HL-60/S4 (cell line): ENCODE data around the gene PARD3B.

ENCODE experiments used
- in situ Hi-C: fragments of 300-500 bp; cut with MboI; formaldehyde crosslinking; loops from 2 replicates; pipeline ENCODE4 v1.14.3; 2022; ENCODE audit warnings: low sequenced_read_pairs

PARD3B gene

GRCh38 chr2:205169012-205169411, 623.7 kb downstream of the PARD3B start:
- in situ Hi-C loops, result no loop called here

GRCh38 chr2:205169464-205169863, 624.2 kb downstream of the PARD3B start:
- in situ Hi-C loops, result no loop called here

DNA sequence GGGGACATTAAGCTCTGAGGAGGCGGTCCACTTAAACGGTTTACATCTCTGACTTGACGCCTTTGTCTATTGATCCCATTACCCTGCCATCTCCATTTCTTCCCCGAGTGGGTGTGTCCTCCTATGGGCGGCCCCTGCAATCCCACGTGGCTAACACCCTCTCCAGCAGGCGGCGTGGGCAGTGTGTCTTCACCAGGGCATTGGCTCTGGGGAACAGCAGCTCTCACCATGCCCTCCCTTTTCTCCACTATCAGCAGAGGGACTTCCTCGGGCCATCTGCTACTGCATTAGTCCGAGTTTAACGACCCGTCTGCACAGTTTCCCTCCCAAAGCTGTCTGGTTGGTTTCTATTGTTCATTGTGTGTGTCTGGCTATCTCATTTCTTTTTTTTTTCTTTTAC, 625.1 kb downstream of the PARD3B start:
- in situ Hi-C loops, result no loop called here

DNA sequence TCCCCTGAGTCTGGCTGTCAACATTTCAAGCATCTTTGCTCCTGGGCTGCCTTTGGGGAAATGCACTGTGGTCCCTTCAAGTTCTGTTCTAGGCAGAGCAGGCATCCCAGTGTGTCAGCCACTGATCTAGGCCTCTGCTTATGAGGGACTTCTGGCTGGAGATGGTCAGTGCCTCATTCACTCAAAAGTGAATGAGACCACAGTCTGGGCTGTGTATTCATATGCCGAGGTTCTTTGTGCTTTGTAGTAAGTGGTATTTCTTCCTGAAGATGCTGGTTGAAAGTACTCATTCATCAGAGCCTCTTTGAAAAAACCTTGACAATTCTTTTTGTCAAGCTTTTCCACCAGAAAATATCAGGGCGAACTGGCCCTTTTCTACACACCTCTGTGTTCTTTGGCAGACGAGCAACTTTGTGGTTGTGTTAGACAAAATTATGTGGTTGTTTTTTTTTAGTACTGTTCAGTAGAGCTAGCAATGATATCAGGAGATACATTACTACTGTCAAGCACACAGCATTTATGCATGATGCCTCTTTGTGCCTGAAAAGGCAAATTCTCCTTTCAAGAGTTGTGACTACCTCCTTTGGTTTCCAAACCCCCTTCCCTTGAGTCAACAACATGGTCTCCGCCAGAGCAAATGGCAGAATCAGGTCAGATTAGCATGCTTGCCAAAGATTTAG, 626.1 kb downstream of the PARD3B start:
- in situ Hi-C loops, result no loop called here

DNA sequence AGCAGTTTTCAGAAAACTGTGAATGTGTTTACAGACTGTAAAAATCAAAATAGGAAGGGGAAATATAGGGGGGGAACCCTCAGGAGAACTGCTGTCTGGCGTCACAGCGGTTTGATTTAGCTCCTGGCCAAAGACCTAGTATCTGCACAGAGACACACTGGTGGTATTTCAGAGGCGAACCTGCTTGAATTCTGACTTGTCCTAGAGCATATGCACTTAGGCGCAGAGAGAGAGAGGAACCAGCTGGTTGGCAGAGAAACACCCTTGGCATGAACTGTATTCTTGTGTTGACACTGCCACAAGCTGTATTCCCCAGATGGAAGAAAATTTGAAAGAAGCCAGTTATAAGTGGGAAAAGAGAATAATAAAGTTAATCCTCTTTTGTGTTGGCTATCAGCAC, 630.6 kb downstream of the PARD3B start:
- in situ Hi-C loops, result no loop called here

DNA sequence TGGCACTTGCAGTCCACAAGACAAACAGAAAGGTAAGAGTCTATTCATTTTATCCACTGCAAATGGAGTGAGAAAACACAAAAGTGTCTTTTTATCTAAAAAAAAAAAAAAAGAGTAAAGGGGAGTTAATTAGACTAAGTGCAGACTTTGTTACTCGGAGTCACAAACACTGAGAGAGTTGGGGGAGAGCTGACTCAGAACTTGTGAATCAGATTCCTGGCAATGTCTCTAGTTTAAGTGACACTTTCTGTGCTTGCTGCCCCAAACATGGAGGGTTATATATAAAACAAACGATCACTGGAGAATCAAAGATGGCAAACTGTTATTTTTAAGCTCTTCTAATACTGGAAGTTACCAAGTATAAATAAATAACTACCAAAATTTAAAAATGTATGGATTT, 631.3 kb downstream of the PARD3B start:
- in situ Hi-C loops, result no loop called here

DNA sequence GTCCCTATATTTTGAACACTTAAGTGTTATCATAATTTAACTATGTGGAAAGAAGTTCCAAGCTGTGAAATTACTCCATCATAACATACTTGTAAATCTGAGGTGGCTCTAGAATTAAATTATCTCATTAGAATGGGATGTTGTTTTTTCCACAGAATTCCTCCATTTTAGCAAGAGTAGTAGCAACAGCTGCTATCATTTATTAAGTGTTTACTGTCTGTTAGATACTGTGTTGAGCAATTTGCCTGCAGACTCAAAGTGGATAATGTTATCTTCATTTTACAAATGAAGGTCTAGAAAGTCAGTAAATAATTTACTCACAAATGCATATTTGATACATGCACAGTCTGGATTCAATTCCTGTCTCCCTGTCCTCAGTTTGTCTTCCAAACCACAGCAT, 632.3 kb downstream of the PARD3B start:
- in situ Hi-C loops, result no loop called here

GRCh38 chr2:205180730-205181129, 635.5 kb downstream of the PARD3B start:
- in situ Hi-C loops, result no loop called here

DNA sequence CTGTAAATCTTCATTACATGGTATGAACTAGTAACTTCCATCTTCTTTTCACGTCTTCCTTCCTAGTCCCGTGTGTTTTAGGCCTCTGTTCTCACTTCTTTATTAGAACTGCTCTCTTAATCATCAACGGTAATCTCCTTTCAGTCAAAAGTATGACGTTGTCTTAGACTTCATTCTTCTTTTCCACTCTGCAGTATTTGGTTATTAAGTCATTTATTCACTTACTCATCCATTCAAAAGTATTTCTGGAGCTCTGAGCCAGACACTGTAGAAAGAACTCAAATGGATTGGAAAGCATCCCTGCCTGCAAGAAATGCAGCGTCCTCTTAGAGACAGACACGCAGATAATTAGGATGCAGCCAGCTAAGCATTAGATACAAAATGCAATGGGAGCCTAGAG, 642.5 kb downstream of the PARD3B start:
- in situ Hi-C loops, result no loop called here

DNA sequence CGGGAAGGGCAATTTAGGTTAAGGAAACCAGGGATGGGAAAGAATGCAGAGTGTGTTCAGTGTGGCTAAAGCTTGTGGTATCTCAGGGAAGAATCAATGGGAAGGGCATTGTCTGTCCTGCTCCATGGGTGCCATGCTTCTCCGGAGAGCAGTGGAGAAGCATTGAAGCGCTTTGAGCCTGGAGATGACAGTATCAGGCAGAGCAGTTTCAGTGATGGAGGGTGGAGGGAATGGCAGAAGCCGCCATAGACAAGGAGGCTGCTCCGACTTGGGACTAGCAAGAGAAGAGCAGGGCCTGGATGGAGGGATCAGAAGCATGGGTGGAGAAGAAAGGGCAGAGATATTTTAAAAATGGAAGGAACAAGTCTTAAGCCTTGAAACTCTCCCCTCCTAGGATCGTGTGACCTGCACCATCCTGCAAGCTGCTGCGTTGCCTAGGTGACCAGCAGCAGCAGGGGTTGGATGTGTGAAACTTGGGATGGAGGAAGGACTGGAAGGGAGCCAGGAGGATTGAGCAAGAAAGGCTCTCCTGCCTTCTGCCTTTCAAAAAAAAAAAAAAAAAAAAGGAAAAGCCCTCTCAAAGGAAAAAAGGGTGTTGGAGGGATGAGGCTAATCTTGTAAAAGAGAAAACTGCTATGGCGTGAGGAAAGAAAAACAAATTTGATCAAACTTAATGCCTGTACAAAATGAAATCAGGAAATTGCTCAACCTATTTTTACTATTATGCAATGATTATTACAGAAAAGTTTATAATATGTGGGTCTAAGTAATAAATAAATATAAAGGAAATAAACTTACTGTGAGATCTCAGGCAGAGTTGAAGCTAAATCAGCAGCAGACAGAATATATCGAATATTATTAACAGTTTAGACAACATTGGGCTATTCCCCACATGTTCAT, 643.2 kb downstream of the PARD3B start:
- in situ Hi-C loops, result no loop called here

- in situ Hi-C loops, result no loop called here
Observed at GRCh38 chr2:205189301-205189700, 644.0 kb downstream of the PARD3B start.

DNA sequence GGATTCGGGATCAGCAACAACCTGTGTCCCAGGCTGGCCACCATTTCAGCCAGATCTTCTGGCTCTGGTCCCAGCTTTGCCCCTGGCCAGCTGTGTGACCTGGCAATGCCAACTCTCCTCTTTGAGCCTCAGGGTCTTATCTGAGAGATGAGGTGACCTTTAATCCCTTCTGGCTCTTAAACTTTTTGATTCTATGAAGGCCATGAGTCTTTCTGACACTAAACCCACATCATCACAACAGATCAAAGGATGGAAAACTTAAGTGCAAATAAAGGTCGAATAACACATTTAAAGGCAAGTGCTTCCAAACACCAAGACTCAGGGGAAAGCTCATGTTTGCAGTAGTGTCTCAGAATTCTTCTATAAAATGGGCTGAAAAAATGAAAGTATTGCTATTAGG, 645.3 kb downstream of the PARD3B start:
- in situ Hi-C loops, result no loop called here

GRCh38 chr2:205193125-205193835, 648.0 kb downstream of the PARD3B start:
- in situ Hi-C loops, result no loop called here

- in situ Hi-C loops, result no loop called here
Observed at GRCh38 chr2:205193836-205194228, 648.6 kb downstream of the PARD3B start.

DNA sequence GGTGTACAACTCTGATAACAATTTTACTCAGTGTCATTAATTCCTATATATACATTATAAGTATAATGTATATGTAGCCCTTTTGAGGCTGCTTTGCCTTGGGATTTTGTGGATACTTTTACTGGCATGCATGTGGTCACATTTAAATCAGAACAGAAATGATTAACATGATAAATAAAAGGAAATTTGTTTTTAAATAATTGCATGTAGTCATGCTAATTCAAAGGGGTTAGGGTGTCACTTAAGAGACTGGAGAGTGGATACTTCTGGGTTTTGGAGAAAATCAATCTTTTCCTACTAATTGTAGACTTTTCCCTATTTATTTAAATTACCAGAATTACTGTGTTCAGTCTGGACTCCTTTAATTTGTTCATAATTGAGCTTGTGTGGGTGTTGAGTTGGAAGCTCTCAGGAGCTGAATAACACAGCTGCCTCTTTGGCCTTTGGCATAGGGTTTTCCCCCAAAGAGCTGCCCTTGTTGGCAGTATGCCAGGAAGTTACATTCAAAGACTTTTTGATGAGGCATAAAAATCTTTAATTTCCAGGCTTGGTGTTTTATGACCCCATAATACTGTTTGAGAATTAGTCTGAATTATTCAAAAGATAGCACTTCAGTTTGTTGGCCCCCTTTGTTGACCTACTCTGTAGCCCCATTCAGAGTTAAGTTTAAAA, 652.3 kb downstream of the PARD3B start:
- in situ Hi-C loops, result no loop called here

GRCh38 chr2:205198140-205198525, 652.9 kb downstream of the PARD3B start:
- in situ Hi-C loops, result no loop called here

DNA sequence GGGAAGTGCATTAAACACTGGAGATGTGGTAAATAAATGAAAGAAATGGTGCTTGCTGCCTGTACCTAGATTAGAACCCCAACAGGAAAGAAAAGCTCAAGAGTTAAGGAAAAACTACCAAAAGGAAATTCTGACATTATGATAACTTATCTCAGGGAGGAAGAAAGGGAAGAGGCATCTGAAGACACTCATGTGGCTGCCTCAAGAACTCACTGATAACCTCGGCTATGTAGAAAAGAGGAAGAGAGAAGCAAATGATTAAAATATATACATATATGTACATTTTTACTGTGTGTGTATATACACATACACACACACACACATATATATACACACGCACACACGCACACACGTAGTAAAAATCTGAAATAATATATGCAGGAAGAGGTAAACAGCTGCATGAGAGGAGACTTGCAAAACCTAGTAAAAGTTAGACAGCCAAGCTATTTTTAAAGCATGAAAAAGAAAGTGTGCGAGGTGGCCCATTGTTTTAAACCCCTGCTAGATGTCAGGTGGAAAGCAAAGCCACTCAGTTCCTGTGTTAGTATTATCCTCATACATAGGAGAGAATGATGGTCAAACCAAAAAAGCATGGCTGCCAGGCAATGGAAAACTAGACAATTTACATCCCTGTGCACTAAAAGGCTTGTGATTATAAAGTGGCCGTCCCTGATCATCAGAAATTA, 654.0 kb downstream of the PARD3B start:
- in situ Hi-C loops, result no loop called here

GRCh38 chr2:205210494-205210893, 665.2 kb downstream of the PARD3B start:
- in situ Hi-C loops, result no loop called here

DNA sequence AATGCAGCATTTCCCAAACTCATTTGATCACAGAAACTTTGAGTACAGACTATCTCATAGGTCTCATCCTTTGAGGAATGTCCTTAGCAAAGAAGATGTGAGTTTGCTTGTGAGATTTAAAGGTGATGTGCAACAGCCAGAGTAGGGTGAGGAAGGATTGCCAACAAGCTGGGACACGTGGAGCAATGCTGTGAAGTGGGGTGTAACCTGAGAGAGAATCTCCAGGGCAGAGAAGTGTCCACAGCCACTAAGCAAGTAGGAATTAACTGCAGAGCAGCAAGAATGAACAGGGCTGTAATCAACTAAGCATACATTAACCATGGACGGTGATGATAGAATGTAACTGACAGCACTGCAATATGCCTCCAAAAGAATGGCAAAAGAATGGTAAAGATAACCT, 667.1 kb downstream of the PARD3B start:
- in situ Hi-C loops, result no loop called here

GRCh38 chr2:205216092-205216491, 670.8 kb downstream of the PARD3B start:
- in situ Hi-C loops, result no loop called here

DNA sequence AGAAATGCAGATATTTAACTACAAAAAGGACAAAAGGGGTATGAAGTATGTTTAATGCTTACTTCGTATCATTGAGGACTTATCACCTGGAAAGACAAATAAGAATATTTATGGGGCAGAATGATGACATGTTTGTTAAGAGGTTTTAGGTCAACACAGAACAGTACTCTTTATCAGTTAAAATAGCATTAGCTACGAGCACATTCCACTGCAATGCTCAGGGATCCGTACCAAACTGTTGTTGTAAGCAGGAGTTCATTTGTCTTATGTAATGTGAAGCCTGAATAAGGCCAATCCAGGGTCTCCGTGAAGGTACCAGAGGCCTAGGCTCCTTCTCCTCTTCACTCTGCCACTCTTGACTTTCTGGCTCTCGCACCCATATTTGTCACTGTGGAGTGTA, 671.3 kb downstream of the PARD3B start:
- in situ Hi-C loops, result no loop called here
